Stimulated activated CD8-positive, alpha-beta memory T cell treated with anti-CD3 and anti-CD28 coated beads, Interleukin-4, amount 100 ng/mL, for 24 hours (primary cell): Measurements from ENCODE around the gene APOL1.
A peak's percentile ranks its signal among the peaks of the same experiment; 100 is the strongest.
"Not testable (repeated sequence)": the region's sequence is repeated elsewhere in the genome, so short reads cannot be mapped to it uniquely, and the experiment has no call there.

Experiments used
- DNase-seq: peaks from one replicate; pipeline ENCODE4 v3.0.0-alpha.2; 2020; ENCODE audit warnings: low read depth

APOL1 gene

DNA sequence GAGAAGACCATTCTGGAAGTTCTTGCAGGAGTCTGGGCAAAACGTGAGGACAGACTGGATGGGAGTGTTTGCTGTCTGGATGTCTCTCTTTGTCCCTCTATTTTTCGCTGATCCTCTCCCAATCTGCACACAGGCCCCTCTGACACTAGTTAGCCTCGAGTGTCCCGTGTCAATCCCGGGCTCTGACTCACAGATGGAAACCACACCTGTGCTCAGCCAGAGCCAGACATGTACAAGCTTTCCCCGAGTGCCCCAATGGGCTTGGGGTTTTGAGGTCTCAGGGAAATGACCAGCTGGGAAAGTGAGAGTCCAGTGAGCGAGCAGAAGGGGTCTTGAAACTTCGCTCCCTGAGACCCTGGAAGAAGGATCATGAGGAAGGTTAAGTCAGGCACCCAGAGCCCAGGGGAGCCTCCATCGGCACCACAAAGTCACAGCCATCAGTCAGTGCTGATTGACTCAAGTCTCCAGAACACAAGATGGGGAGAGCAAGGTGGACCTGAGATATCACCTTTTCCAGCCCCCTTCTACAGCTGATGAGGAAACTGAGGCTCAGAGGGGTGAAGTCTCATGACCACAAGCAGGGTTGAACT is 27.5 kb upstream of the APOL1 start:
- no peak for DNase-seq

DNA sequence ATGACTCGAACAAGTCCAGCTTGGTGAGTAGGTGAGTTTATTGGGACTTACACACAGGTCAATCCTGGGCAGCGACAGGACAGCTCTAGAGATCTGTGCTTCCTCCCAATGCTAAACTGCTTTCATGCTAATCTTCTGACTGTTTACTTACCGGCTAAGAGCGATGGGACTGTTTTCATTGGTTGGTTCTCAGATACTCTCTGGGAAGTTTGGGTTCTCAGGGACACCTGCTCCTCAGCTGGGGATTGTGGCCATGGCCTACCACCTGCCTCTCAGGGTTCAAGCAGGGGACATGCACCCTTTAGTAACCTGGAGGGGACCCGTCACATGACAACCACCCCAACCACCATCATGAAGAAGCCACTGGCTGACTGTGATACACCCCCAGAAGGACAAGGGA is 26.7 kb upstream of the APOL1 start:
- no peak for DNase-seq

DNA sequence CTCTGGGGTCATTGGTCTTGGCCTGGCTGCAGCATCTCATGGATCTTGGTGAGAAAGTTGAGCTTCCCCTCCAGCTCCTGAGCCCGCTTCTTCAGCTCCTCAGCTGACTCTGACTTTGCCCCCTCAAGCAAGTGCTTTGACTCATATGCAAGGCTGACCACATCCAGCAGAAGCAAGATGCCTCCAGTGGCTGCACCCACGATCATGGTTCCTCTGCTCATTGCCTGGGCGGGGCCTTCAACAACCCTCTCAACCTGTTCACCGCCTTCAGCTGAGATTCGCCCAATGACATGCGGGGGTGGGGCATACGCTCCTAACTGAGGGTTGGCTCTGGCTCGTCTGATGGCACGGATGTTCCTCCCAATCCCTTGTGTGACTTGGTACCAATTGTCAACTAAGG is 25.5 kb upstream of the APOL1 start:
- no peak for DNase-seq

DNA sequence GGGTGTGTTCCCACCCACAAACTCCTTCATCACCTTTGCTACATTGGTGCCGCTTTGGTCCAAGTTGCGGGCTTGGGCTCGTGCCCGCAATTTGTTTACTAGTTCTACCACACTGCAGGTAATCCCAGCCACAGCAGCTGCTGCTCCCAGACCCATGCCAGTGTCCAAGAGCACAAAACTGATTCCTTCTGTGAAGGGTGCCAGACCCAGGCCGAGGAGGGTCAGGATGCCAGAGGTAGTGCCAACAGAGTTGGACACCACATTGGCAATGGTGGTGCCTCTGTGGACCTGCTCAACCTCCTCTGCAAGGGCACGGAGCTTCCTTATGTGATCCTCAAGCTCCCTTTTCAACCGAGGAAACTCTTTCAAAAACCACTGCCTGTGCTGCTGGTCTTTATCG is 25.1 kb upstream of the APOL1 start:
- DNase-seq = no peak

DNA sequence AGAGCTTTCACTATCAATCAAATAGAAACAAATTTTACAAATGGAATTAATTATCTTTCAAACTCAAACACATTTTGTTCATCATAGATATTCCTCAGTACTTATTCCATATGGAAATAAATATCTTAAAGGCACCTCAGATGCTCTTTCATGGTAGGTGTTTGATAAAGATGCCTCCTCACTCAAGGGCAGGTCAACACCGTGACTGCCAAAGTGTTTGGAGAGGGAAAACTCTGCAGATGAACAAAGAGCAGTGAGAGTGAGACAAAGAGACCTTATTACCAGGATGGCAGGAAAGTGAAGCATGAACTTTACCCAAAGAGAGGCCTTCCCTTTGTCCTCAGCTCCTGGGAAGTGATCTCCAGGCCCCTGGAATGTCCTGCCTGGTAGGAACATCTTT is 24.6 kb upstream of the APOL1 start:
- not testable (repeated sequence) for DNase-seq

DNA sequence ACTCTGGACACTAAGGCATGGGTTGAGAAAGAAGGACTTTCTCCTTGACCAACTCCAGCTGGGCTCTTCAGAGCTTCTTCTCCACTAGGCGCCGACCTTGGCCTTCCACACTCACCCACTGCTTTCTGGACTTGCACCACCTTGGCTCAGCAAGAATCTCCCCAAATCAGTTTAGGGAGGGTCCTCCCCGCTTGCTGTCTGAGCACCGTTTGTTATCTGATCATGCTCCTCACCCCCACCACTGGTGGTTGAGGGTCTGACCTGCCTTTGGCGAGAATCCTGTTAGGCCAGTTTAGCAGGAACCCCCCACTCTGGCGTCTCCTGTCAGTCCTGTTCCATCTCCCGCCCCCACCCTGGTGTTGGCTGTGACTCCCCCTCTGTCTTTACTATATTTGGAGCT is 24.0 kb upstream of the APOL1 start:
- no peak for DNase-seq

DNA sequence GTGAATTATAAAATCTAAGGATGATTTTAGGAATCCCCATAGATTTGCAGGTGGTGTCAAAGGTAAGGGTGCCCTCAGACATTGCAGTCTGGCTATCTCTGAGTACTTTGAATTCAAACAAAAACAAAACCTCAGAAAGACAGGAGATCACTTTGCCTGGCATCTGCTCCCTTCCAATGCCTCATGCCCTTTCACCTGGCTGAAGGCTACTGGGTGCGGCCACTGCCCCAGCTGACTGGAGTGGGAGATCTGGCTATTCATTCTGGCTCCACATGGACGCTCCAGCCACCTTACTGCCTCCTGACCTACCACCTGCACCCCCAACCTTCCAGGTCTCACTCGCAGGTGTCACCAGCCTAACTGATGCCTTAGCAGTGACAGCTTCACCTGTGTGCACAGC is 23.3 kb upstream of the APOL1 start:
- not testable (repeated sequence) for DNase-seq

DNA sequence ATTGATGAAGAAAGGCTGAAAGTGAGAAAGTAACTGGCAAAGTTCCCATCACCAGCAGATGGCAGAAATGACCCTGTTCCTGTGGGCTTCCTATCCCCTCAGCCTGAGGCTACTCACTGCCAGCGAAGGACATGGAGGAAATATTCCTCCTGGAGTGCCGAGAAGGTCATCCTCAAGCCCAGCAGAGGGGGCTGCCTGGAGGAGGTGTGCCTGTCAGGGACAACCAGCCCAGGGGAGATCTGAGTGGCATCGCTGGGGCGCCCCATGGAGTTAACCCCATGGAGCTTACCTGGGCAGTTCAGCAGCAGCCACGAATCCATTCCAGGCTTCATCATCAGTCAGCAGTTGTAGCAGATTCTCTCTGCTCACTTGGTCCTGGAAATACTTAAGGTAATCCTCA is 21.9 kb upstream of the APOL1 start:
- DNase-seq = not testable (repeated sequence)

DNA sequence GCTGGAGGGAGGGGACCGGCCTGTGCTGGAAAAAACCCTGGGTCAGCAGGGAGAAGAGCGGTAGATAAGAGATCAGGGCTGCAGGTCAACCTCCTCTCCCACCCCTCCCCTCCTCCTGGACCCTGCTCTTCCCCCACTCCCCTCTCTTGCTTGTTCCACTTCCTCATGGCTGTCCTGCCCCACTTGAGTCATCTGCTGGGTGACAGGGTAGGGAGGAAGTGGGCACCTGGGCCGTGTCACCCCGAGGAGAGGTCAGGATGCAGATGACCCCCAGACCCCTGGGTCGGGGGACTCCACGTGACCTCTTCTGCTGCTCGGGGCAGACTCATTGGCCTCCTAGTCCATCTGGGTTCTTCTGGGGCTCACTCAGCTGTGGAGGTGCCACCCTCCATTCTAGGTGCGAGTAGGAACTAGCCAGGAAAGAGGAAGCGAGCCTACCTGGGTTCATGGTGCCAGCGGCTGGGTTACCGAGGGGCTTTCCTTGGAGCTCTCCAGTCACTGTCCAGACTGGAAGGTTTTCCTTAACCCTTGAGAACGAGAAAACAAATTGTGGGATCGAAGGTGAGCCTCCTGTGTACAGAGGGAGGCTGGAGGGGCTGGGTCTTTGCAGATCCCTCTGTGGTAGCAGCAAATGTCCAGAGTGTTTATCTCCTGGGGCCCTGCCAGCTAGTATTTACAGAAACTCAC is 20.1 kb upstream of the APOL1 start:
- no peak for DNase-seq

DNA sequence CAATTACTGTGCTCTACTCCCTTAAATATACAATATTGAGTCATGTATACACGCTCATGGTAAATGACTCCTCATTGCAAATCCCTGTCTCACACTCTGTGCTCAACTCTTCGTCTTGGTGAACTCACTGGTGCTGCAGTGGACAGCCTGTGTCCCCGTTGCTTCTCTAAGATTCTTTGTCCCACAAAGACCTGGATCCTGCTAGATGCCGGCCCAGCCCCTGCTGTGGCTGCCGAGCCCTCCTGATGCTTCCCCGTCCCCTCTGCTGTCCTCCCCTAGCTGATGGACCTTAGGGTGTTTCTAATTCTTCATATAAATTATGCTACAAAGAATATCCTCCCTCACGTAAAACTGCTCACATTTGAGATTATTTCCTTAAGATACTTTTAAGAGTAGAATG is 19.1 kb upstream of the APOL1 start:
- no peak for DNase-seq

DNA sequence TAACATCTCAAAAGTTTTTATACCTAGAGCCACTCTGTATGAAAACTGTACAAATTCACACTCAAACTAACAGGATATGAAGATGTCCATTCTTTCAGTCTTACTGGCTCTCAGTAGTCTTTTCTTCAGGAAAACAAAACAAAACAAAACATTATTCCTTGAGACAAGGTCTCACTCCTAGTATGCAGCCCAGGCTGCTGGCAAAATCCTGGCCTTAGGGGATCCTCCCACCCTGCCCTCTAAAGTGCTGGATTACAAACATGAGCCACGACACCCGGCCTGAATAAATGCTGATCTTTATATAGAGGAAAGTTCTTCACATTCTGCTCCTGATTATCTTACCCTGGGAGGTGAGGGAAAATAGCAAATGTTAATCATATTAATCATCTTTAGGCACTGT is 18.7 kb upstream of the APOL1 start:
- DNase-seq = no peak

DNA sequence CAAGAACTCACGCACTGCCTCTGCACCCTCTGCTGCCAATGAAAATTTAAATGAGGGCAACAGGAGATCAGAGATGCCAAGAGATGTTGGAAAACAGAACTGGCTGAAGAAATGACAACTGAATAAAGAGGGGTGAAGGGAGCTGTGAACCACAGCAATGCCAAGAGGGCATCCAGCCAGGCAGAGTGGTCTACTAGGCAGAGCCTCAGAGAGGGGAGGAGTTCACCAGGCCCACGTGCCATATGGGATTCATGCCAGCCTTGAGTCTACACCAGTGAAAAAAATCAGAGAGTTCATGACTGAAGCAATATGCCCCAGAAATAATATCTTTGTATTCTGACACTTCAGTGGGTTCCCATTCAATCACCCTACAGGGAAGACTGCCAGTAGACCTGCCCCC is 18.0 kb upstream of the APOL1 start:
- DNase-seq = no peak

DNA sequence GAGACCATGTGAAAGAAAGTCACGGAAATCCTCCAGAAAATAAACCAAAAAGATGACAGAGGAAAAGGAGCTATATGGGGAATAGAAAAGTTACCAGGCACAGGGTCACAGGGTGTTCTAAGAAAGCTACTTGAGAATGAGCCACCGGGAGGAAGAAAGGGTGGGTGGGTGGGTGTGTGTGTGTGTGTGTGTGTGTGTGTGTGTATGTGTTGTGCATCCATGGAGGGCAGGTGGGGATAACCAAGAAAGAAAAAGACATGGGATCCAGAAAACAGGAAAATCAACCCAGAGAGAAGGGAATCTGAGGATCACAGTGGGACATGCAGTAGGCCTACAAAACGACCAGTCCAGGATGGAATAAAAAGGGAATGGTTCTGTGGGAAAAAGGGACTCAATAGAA is 17.3 kb upstream of the APOL1 start:
- no peak for DNase-seq

DNA sequence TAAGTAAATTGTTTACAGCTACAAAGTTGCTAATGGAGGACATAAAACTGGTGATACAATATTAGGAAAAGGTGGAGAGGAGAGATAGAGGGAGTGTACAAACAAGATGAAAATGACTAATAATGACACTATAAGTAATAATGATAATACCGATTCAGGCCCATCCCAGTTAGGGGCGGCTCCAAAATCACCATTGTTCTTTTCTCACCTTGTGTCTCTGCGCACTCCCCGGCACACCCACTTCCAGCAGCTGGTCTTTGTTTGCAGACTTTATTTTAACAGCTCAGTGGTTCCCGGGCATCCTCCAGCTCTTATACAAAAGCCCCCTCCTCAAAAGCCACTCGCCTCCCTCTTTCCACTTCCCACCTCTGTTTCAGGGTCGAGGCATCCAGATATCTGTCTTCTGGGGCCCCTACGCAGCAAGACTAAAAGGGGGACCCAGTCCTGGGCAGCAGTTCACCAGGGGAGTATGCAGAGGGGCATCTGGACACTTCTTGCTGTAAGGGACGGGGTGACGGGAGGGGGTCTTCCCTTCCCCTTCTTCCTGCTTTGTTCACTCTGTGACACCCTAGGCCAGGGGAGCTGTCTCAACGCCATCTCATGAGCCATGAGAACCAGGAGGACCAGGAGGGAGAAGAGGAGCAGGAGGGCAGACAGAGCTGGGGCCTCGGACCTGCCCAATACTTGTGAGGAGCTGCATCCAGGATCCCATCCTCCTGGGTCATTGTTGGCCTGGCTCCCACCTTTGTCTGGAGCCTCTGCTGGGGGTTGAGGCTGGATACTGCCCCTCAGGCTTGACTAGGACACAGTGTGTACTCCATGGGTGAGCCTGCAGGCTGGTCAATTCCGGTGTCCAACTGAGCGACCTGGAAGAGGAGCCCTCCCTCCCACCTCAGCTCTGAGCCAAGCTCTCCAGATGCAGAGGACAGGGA is 16.3 kb upstream of the APOL1 start:
- no peak for DNase-seq

DNA sequence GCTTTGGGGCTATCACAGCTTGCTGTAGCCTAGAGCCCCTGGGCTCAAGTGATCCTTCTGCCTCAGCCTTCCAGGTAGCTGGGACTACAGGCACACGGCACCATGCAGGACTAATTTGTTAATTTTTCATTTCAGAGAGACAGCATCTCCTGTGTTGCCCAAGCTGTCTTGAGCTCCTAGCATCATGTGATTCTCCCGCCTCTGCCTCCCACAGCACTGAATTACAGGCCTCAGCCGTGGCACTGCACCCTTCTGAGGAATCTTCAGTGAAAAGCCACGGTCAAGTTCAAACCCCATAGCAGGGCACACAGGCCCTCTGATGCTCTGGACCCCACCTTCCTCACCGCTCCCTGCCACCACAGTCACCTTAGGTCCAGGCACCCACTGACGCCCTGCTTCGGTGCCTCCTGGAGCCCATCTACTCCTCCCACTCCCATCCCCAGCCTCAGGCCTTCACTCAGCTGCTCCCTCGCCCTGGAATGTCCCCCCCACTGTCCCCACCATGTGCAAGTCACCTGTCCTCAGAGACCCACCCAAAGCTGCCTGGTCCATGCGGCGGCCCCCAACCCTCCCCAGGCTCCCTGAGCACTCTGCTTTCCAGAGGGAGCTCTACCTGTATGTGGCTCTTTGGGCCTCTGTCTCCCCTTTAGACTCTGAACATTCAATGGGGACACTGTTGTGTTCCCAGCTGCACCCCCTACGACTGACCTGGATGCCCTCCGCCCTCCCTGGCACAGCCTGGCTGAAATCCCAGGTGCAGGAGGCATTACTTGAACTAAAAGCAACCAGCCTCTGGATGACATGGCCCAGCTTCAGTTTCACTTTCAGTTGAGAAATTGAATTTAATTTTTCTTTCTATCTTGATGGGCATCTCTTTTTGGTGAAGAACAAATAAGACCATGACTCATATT is 15.2 kb upstream of the APOL1 start:
- DNase-seq = no peak

DNA sequence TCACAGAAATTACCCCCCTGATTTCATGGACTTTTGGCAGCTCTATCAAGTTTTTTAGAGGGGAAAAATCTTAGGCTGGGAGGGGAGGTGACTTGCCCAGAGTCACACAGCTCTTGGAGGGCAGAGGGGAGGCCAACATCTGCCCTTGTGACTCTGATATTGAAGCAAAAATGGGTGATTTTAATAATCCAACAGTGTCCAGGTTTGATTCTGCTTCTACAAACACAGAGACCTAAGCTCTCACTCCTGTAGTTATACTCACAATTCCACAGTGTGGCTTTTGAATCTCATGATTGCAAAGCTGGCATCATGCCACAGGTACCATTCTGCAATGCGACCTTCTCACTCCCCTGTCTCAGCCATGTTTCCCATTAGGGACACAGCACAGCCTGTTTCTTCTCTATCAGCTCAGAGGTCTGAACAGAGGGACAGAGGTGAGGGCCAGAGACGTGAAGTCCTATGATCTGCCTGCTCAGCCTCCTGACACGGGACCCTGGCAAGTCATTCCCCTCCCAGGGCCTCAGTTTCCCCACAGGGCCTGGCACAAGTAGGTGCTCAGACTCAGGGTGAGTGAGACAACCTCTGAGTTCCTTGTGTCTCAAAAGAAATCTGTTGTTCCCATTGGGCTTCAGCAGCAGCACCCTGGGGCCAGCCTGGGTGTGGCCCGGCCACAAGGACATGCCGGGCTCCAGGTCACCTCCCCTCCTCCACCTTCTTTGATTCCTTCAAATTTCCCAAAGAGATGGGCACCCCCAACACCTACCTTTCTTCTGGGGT is 14.4 kb upstream of the APOL1 start:
- DNase-seq = no peak

DNA sequence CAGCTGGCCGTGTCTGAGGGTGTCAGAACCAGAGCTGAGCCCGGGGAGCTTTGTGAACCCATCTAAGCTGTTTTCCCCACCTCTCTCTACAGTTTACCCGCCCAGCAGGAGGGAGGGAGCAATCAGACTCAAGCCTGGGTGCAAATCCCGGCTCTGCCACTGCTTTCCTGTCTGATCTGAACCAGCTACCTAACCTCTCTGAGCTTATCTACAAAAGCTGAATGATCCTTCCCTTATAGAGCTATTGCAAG is 13.9 kb upstream of the APOL1 start:
- DNase-seq = no peak

DNA sequence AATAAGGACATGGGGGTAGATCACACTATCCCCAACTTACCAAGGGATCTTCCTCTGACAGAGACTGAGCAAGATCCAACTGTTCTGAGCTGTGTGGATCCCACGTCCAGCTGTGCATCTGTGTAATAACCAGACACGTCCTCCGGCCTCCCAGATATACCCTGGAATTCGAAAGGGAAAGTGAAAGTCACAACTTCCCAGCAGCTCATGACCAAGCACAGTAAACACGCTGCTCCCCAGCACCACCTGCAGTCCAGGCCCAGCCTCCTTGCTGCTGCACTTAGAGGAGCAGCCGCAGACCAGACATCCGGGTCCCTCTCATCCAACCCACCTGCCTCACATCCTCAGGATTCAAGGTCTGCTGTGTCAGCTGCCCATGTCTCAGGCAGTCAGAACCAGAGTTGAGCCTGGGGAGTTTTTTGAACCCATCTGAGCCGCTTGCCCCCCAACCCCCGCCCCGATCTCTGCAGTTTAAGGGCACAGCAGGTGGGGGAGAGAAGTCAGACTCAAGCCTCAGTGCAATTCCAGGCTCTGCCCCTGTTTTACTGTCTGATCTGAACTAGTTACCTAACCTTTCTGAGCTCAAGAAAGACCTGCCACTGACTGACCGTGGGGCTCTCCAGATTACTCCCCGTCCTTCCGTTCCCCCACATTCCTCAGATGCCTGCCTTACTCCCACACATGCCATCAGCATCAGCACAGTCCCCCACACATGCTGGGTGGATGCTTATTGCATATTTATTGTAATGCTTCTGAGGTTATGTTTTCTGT is 13.3 kb upstream of the APOL1 start, which contains the start of gene APOL2:
Gene APOL2 (minus strand): TSS at position 127 of the 771 bp plus-strand sequence. CDS start 6,365 bp downstream, outside the sequence.
- DNase-seq = peak; percentile 74

DNA sequence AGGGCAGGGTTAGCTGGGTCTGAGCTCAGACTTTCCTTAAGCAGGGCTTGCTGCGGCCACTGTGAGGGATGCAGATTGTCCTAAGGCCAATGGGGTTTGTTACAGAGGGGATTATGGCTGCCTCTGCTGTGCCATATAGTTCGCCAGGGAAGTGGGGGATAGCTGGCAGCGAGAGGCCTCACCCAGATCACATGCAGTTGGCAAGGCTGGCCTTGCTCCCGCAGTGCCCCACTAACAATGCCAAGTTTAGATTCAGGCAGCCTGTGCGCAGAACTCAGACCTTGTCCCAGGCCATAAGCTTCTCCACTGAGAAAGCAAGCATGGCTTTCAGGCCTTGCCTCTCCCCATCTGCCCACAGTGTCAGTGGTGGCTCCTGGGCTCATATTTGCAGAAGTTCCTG is 8.9 kb upstream of the APOL1 start:
- no peak for DNase-seq

DNA sequence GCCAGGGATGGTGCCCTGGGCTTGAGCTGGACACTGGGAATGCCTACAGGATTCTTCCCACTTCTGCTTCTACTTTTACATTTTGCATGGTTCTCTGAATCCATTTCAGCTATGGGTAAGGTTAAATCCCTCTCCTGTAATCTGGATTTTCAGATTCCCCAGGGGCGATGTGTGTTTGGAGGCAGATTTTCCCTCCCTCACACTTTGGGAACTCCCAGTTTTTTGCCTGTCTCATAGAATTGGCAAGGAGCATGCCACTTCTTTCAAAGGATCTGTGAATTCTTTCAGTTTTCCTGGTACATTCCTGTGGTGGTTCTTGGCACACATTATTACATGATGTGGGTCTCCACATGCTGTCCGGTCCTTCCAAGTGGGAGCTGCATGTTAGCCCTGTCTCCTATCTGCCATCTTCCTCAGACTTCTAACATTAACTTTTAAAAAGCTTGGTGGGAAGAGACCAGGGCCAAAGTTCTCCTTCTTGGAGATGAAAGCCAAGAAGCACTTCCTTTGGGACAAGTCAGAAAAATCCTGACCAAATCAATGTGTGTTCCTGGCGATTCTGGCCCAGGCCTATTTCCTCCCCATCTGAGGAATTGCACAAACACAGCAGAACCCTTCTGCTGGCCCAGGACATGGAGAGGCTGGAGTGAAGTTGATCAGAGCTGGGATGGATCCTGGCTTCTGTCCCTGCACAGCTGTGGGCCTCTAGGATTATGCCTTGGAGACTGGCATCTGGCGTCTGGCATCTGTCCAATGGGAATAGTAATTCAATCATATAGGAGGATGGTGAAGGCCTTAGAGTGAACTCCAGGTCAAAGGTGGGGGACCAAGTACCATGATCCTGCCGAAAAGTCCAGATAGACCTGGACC is 8.2 kb upstream of the APOL1 start:
- DNase-seq = no peak
